T-helper 2 cell treated with Interferon-gamma antibody and Interleukin-4, amounts not matched to agents 100 ng/mL and 5 ng/mL, for 36 hours (primary cell): ENCODE data around the gene IGIP. TPM values are rescaled to one million over a fixed set of nuclear protein-coding genes. Genes with fewer than 3 reads are reported as not detected.
"Not testable (repeated sequence)": the region's sequence is repeated elsewhere in the genome, so short reads cannot be mapped to it uniquely, and the experiment has no call there.

Experiments
- intact Hi-C: fragments of 100-400 bp; cut with micrococcal nuclease; formaldehyde crosslinking; loops from one replicate; pipeline ENCODE4 v1.15.1; 2023
- total RNA-seq: library from RNA; stranded (reverse); gene quantifications from 2 replicates; pipeline ENCODE4 v1.2.3, GENCODE V29; 2022

The IGIP gene
- total RNA-seq, 1 donor from 2014 or later: 3.4 TPM

DNA sequence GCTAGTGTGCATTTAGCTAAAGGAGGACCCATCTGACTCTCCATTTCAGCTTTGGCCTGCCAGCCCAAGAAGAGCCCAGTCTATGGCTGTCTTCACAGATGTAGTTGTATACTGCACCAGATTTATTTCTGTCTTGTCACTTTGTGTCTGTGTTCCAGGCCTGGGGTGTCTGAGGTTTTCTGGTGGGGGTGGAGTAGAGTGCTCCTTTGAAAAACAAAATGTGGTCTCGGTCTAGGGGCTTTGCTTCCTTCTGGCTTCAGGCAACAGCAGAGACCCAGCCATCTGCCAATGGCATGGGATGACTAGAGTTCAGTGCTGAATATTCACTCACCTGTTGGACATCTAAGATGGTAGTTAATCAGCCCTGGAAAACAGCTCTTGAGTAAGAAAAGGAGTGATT is 10.9 kb downstream of the IGIP start:
- intact Hi-C loops: no loop called here

DNA sequence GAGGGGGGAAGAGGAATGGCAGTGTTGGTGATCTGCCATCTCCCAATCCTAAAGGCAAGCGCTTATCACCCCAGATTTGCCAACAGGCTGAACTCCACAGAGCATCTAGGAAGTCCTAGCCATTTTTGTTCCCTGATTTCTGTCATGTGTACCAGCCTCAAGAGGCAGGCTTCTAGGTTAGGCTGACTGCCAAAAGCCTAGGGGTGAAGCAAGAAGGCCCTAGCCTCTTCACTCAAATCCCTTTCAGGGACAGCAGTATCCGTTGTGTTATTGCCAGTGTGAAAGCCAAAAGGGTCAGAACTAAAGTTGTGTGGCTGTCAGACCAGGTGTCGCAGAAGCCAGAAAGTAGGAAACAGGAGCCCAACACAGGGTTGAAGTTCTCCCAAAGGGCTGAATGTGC is 14.7 kb downstream of the IGIP start:
- intact Hi-C loops: no loop called here

DNA sequence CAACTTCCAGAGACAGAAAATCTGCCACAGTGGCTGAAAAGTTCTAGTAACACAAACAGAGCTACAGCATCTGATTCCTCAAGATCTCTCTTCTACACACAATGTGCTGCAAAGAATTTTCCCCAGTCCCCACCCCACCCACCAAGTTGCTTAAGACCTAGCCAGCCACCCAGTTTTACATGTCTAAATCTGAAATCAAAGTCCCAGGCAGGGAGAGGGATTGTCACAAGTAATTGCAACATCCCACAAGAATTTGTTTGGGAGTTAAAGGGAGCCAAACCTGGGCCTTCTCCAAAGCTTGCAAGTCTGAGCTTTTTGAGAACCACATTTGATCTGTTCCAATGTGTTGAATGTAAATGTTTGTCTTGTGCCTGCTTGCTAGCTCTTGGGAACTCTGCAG is 15.5 kb downstream of the IGIP start:
- intact Hi-C loops: no loop called here

DNA sequence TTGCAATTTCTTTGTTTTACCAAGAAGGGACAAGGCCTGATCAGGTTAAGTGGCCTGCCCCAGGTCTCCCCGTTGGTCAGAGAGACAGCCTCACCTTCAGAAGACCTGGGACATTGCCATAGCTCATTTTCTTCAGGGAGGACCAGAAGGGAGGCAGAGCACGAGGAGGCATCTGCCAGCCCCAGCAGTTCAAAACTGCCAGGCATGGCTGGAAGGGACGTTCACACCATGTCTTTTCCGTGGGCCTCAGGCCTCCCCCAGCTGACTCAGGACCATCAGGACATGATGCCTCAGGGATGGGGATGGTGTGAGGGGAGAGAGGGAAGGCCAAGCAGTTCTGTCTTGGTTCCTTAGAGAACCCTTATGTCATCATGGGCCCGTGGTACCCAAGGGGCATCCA is 16.5 kb downstream of the IGIP start:
- intact Hi-C loops: no loop called here

DNA sequence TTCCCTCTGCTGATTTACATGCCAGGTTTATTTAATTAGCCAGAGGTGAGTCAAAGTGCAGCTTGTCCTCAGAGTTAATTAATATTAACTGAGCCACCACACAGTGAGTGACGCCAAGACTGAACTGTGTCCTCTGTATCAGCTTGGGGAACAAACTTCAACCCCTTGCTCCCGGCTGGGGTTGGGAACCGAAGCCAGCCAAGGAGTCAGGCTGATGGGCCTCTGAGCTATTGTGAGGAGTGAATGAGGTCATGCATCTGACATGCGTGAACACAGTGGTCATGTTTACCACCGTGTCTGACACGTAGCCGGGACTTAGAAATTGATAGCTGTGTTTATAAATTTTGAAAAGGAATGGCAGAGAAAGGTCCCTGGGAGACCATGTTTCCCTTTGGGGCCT is 17.1 kb downstream of the IGIP start:
- intact Hi-C loops: no loop called here

DNA sequence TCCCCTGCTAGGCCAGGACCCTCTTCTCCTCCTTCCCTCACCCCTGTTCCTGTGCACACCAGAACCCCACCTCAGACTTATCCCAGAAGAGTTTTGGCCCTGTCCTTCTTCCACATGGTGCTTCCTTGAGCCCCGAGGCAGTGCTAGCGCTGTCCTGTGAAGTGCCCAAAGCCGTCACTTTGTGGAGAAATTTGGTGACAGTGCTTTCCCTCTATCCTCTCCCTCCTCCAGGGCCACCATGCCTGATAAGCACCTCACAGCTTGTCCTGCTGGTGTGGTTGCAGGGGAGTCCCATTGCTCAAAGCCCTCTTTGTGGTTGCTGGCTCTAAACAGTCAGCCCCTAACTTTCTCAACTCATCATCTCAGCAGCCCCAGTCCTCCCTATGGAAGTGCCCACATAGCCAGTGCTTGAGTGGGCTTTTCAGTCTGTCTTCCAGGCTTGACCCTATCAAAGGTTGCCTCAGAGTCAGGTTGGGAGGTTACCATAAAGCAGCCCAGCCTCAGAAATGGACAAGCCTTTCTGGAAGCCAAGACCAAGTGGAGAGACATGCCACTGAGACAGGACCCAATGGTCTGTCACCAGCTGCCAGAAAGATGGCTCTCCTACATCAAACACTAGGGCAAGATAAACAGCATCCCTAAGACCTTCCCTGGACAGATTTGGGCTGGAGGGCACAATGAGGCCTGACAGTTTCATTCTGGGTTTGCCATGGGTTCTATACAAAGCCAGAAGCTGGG is 18.0 kb downstream of the IGIP start:
- intact Hi-C loops: loop anchor here (1.0 to 2.0 kb wide), 3 partner anchors 14 to 70 kb away; partner anchors contain the start of gene PURA

DNA sequence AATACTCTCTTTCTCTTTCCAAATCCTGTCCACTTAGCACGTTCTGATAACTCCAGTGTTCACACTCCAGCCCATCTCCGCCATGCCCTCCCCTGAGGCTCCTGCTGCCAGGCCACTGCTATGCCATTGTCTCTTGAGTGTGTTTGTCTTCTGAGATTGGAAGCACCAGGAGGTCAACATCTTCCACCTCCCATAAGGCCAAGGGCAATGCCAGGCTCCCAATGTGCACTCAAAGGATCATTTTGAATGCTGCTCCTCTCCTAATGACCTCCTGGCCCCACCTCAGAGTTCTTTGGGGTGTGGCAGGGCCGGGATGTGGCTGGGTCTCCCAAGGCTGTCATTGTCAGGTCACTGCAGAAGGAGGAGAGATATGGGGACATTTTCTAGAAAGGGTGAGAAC is 19.5 kb downstream of the IGIP start:
- intact Hi-C loops: loop anchor here (2.0 kb wide), 1 partner anchor 30 kb away; the partner anchor contains the start of gene PURA

DNA sequence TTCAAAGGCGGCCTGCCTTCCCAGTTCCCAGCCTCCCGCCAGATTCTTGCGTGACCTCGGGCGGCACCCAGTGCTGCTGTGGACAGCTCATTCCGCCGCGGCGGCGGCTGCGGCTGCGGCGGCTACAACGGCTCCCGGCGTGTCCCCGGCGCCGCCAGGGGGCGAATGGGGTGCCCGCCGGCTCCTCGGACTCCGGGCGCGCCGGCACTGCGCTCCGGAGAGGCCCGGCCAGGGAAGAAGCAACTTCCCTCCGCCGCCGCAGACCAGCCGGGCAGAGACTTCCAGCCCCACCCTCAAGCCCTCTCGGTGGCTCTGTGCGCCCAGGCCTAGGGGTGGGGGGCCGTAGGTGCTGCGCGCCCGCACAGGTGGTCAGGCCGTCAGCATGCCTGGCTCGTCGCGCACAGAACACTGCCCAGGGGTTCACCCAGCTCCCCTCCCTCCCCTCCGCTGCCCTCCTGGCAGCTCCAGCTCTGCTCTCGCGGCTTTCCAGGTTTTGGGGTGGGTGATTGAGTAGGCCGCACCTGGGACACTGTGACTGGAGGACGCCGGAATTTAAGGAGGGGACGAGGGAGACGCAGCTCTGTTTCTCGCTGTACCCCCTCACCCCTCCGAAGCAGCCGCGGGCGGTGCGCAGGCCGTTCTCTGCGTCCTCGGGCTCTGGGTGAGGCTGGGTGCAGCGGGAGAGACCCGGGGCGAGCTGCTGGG is 20.2 kb downstream of the IGIP start:
- intact Hi-C loops: loop anchor here (2.0 kb wide), 1 partner anchor 31 kb away; the partner anchor contains the start of gene PURA

DNA sequence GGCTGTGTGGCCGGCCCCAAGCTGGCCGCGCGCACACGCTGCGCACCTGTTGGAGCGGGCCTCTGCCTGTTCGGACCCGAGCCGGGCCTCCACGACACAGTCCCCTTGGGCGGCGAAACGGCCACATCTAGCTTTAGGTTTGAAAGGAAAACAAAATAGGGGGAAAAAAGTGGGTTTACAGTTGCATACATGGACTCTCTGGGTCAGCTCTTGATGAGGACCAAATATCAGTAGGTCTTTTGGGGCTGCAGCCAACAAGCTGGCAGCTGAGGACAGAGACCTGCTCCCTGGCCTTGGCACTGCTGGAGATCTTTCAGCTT is 20.7 kb downstream of the IGIP start:
- intact Hi-C loops: no loop called here

DNA sequence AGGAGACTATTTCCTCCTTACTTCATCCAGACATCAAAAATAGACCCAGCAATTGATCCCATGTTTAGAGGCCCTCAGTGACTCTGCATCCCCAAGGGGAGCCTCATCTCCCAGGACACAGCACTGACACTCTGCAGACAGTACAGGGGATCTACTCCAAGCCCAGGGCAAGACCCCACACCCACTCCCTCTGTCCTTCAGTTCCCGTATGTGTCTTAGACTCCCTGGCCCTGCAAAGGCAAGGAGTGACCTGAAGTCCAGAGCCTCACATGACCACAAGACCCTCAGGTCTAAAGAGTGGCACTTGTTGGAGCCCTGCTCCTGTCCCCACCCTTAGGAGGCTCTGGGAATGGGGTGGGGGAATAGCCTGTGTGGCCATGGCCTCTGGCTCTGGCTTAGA is 21.7 kb downstream of the IGIP start:
- intact Hi-C loops: no loop called here

DNA sequence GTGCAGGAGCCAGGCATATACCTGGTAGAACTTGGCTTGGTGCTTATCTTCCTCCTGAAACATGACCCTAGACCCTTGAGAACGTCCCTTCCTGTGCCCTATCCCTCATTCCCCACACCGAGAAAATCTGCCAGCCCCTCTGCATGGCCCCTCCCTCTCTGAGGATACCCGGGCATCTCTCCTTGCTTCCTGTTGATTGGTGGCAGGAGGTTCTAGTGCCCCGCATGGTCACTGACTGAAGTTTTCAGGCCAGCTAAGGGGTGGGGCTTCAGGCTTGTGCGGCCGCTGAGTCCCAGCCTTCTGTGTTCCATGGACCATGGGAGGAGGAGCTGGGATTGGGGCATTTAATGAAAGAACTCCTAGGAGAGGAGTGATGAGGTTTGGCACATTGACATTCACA is 22.8 kb downstream of the IGIP start:
- intact Hi-C loops: no loop called here

DNA sequence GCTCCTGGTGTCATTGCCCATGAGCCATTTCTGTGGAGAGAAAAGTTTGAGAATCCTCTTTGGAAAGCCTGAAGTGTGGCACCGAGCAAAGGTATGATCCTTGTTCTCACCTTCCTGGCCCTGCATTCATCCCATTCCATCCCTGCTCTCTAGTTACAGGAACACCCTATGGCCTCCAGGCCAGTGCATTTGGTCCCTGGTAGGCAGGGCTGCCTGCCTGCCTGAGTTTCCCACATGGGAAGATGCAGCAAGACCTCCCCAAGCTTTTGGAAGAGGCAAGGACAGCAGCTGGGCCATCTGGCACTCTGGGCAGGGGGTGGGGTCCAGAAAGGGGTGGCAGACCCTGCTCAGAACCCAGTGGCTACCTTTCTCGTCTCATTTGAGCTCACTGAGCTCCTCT is 24.5 kb downstream of the IGIP start:
- intact Hi-C loops: no loop called here

DNA sequence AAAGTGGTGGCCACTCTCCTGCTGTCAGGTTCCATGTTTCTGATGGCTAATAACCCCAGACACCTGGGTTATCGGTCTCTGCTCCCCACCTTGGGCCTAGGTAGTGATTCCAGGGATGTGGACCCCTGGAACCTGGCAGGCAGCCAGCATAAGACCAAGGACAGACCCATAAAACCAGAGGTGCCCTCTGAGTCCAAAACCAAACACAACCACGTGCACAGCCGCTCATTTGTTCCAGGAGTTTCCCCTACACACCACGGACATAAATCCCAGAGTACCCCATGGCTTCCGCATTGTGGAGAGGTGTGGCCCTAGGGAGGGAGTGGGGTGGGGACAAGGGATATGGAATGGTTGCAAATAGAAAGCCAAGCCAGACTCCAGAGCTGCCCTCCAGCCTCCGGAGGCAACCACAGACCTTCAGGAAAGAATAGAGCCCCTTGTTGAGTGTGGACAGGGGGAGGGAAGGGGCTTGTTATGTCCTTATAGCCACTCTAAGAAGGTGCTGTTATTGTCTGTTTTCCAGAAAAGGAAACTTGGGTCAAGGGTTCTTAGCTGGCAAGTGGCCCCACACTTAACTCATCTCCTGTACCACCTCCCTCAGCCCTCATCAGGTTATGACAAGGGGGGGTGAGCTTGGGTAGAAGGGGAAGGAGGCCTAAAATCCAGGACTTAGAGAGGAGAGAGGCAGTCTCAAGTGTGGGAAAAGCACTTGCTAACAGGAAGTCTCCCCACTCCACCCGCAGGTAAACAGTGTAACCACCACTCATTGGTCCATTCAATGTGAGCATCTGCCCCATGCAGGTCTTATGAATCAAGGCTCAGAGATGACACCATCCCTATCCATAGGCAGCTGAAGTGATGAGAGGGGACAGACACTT is 25.6 kb downstream of the IGIP start:
- intact Hi-C loops: no loop called here

DNA sequence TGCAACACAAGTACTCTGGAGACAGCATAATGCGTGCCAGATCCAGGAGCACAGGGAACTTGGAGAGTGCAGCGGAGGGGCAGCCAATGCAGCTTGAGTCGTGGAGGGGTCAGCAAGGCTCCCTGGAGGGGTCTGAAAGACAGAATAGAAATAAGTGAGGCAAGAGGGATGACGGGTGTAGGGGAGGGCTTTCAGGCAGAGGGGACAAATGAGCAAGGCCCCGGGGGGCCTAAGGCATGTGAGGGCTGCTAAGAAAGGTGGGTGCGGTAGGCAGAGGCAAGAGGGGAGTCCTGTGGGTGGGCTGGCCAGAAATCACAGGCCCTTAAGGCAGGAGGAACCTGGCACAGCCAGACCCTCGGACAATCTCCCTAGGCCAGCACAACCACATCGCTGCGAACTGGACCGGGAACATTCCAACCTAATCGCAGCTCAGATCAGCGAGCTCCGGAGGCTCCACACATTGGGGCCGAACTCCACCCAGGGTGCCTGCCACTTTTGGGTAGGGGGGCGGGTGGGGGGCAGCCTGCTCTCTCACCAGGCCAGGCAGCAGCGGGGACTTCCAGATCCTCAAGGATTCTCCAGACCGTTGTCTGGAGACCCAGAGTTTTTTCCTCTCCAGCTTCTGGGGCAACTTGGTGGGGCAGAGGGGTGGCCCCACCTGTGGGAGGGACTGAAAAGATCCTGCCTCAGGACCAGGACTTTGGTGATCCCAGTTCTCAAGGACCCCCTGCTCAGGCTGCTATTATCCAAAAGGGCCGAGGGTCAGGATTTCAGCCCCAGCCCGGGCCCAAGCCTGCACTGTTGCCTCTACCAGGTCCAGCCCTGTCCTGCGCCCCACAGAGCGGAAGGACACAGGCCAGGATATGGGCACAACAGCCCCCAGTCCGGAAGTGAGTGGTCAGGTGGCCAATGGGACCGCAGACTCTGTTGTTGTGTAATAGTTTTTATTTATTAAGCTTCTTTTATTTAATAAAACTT is 26.6 kb downstream of the IGIP start:
- intact Hi-C loops: no loop called here

DNA sequence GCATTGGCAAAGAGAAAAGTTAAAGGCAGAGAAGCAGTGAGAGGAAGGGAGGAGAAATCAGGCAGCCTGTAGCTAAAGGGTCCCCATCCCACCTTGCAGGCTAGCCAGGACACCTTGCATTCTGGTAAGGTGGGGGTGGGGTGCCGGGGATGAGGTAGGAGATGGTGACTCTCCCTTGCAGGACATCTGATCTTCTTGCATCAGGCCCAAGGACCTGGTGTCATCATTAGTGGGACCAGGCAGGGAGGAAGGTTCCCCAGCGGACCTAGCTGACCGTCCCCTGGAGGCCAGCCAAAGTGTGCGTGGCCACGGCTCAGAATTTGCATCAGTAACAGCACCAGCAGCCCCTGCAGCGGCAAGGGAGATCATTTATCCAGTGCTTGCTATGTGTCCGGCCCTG is 27.5 kb downstream of the IGIP start:
- intact Hi-C loops: no loop called here

DNA sequence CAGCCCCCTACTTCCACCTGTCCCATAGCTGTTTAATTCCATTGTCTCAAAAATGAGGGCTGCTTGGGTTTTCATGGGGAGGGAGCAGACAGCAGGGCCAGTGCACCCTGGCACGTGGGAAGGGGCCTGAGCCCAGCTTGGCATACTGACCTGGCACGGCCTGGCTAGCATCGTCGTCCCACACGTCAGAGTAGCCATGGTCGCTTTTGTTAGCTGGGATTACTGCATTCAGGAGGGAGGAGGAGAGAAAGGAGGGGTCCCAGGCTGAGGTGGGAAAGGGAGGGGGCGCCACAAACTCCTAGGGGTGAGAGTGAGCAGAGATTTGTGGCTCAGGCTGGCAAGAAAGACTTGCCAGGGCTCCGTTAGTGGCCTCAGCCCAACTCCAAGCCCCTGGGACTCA is 28.2 kb downstream of the IGIP start:
- intact Hi-C loops: no loop called here

DNA sequence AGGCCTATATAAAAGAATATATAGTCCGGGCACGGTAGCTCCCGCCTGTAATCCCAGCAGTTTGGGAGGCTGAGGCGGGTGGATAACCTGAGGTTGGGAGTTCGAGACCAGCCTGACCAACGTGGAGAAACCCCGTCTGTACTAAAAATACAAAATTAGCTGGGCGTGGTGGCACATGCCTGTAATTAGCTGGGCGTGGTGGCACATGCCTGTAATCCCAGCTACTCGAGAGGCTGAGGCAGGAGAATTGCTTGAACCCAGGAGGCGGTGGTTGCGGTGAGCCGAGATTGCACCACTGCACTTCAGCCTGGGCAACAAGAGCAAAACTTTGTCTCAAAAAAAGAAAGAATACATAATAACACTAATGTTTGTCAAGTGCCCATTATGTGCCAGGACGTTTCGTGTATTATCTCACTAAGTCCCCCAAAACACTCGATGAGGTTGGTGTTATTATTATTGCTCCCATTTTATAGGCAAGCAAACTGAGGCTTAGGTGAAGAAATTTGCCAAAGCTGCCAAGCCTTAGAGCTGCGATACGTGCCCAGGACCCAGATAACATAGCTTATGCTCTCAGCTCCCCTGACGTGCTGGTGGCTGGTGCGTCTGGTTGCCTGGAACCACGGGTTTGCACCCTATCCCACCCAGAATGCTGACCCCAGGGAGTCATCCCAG is 29.1 kb downstream of the IGIP start:
- intact Hi-C loops: not testable (repeated sequence)

DNA sequence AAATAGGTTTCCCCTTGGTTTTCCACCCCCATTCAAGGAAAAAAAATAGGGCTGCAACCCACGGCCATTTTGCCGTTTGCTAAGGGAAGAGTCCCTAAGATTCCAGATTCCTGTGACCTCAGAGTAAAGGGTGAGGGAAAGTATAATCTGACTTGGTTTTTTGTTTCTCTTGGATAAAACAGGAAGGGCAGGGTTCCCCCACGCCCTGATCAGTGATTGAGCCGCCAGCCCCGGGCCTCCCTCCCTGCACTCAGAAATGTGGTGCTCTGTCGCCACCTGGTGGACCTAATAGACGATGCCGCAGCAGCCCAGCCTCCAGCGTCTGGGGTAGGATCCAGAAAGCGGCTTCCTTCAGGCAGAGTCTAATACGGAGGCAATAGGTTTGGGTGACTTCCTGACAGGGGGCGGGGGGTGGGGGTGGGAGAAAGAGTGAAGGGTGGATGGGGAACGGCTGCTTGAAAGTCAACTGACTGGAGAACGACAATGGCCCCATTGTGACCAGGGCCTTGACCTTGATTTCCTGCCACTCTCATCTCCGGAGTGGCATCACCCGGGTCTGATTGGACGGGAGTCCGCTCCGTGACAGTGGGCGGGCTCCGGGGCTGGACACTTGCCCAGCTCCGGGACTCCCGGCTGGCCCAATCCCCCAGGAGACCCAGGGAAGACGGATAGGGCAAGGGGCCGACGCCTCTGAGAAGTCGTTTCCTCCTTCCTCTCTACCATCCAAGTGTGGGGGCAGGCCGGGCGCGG is 31.5 kb downstream of the IGIP start:
- intact Hi-C loops: loop anchor here (1.0 kb wide), 5 partner anchors 13 to 370 kb away; partner anchors contain the start of gene PURA
